Testis (tissue), 2 donors: Measurements from ENCODE around the gene MPDU1.
A peak's percentile ranks its signal among the peaks of the same experiment; 100 is the strongest.

Experiments used
- POLR2A ChIP-seq: fragments of 450-650 bp; IDR thresholded peaks from one replicate; pipeline ENCODE4 v1.6.1; 2017; ENCODE audit warnings: antibody characterized with exemption, mild to moderate bottlenecking, moderate library complexity
- TF ChIP-seq, protein P1 (sequence below), 3 experiments: fragments of 450-650 bp in 2 of 3; fragments of 200-600 bp in 1 of 3; sonication (generic) in 1 of 3; IDR thresholded peaks; one replicate each; pipeline ENCODE4 v1.5.1; 2016 to 2019; ENCODE audit warnings: antibody characterized with exemption in 3 of 3, mild to moderate bottlenecking in 2 of 3, moderate library complexity in 1 of 3

DNA sequence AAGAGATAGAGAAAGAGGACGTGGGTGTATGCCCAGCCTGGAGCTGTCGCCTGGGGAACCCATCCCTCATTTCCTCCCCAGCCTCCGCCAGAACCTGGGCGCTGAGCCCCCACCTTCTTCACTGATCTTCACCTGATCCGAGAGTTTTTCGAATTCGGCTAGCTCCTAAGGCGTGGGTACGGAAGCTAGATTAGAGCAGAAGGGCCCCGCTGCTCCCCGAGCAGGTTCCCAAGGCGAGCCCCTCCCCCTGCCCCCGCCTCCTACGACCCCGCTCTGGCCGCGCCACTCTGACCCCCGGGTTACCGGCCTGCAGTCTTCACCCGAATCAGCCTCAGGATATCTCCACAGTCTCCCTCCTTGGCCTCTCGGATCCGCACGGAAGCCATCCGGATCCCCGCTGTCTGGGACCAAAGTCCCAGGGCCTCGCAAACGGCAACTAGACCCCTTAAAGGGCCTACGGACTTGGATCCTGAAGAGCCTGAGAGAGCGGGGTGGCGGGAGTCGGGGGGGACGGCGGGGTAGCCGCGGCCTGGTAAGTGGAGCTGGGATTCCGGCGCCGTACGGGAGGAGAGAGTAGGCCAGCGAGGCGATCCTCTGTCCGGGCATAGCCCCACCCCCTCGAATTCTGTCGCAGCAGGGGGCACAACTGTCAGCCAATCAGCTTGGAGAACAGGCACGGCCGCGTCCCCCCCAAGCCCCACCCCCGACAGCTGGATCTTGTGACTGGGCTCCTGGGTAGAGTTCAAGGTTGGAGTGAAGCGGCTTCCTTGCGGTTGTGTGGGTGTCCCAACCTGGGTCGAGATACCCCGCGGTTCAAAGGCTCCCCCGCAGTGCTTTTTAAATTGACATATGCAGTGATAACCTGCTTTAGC, 43.8 kb downstream of the MPDU1 start, which contains the start of gene SAT2:
- TF ChIP-seq, protein P1, sequence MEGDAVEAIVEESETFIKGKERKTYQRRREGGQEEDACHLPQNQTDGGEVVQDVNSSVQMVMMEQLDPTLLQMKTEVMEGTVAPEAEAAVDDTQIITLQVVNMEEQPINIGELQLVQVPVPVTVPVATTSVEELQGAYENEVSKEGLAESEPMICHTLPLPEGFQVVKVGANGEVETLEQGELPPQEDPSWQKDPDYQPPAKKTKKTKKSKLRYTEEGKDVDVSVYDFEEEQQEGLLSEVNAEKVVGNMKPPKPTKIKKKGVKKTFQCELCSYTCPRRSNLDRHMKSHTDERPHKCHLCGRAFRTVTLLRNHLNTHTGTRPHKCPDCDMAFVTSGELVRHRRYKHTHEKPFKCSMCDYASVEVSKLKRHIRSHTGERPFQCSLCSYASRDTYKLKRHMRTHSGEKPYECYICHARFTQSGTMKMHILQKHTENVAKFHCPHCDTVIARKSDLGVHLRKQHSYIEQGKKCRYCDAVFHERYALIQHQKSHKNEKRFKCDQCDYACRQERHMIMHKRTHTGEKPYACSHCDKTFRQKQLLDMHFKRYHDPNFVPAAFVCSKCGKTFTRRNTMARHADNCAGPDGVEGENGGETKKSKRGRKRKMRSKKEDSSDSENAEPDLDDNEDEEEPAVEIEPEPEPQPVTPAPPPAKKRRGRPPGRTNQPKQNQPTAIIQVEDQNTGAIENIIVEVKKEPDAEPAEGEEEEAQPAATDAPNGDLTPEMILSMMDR (IDR thresholded peaks at IDR 0.05), result no peak
- TF ChIP-seq POLR2A, result peak; percentile 46
